Measurements from ENCODE around the gene NOL12. TPM values are rescaled to one million over a fixed set of nuclear protein-coding genes. Genes with fewer than 3 reads are reported as not detected.
A peak's percentile ranks its signal among the peaks of the same experiment; 100 is the strongest.

NOL12 gene
- total RNA-seq, 1 experiment from 2014 or later, result 30.4 TPM

DNA sequence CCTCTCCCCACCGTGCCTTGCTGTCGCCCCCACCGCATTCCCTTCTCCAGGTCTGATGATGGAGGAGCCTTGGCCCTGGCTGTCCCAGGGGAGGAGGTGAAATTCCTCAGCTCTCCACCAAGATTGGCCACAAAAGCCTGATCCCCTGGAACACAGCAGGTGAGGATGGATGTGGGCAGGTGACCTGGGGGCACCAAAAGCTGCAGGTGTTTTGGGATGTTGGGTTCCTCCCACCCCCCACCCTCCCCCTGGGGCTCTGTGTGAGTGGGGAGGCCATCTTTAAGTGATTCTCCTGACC lies 11.3 kb downstream of the NOL12 start:
- H3K9me3 ChIP-seq (ENCODE audit: control insufficient read depth, low read depth, low read length), result no peaks in the 10 kb centered on the region
- no peak overlapping the region for H4K91ac ChIP-seq (ENCODE audit: insufficient read length, low read depth, low read length)
- DNase-seq, result peak; percentile 62
- H3K4ac ChIP-seq (ENCODE audit: low read depth, low read length), result no peak overlapping the region
- H3K79me2 ChIP-seq (ENCODE audit: insufficient read depth, low read length), result no peaks in the 10 kb centered on the region
- H2AK5ac ChIP-seq (ENCODE audit: insufficient read length, low read length), result no peak overlapping the region
- H2BK20ac ChIP-seq (ENCODE audit: low read depth, low read length, poor library complexity, severe bottlenecking), result no peak overlapping the region
- H4K5ac ChIP-seq (ENCODE audit: insufficient read length, low read depth, low read length), result no peak overlapping the region
- H3K27me3 ChIP-seq (ENCODE audit: insufficient read depth, low read length), result no peaks in the 10 kb centered on the region
- Mint-ChIP-seq H3K27me3 (ENCODE audit: low read depth) (peaks cover 1% of the 10 kb centered on the region), H3K27ac (peak overlapping the region in 1 of 3 experiments; percentile 31; a peak in 1 of 7 replicates), H3K4me3 (peak overlapping the region; percentile 86 to 97), H3K36me3 (ENCODE audit: insufficient read depth in 1 of 3, low read depth in 3 of 3) (peaks cover 14 to 42% (median 40%) of the 10 kb centered on the region in 3 experiments), H3K4me1 (peaks cover 11 to 12% of the 10 kb centered on the region in 2 experiments), H3K9me3 (no peaks in the 10 kb centered on the region)
- H2AFZ ChIP-seq (ENCODE audit: low read length), result no peak overlapping the region
- no peak; the same call in 2 of the 3 replicates for TF ChIP-seq CTCF (conservative IDR thresholded peaks at IDR 0.05)
- H3K14ac ChIP-seq (ENCODE audit: insufficient read depth, low read length), result 0 out of 2 replicates have a peak overlapping the region, but pooled peaks have one; percentile 5
- no CpG with 5 or more reads among the region's 3 CpGs for WGBS (ENCODE audit: extremely low coverage, insufficient read length, low lambda C conversion rate)
- H3T11ph ChIP-seq (ENCODE audit: low read length), result no peak overlapping the region
- no peak overlapping the region for H3K27ac ChIP-seq (ENCODE audit: insufficient read length, low read depth, low read length)
- H3K4me2 ChIP-seq (ENCODE audit: insufficient read depth, insufficient read length, low read length), result peak overlapping the region; percentile 66
- no peak overlapping the region for H3K18ac ChIP-seq (ENCODE audit: insufficient read length, low read depth, low read length)
- no peak overlapping the region for H2BK12ac ChIP-seq (ENCODE audit: insufficient read length, low read depth, low read length)
- H3K56ac ChIP-seq (ENCODE audit: insufficient read length, low read depth, low read length), result no peak overlapping the region
- H2BK15ac ChIP-seq (ENCODE audit: low read depth, low read length), result no peak overlapping the region
- H3K4me1 ChIP-seq (ENCODE audit: insufficient read depth, low read length), result peaks cover 2% of the 10 kb centered on the region; the same call in 1 of the 2 replicates
- no peak overlapping the region for H3K9ac ChIP-seq (ENCODE audit: extremely low read depth, insufficient read length, low read length)
- no peaks in the 10 kb centered on the region for H3K79me1 ChIP-seq (ENCODE audit: insufficient read depth, low read depth, low read length, poor library complexity, severe bottlenecking)
- no peak overlapping the region for H2BK120ac ChIP-seq (ENCODE audit: low read depth, low read length, poor library complexity, severe bottlenecking)
- no peak overlapping the region for H4K8ac ChIP-seq (replicated peaks; ENCODE audit: insufficient read length, low read depth, low read length)
- no peaks in the 10 kb centered on the region for H4K20me1 ChIP-seq (ENCODE audit: control insufficient read depth, insufficient read depth, insufficient read length)
- no peaks in the 10 kb centered on the region for H3K23me2 ChIP-seq (ENCODE audit: insufficient read length, low read depth, low read length, poor library complexity, severe bottlenecking)
- no peak overlapping the region for H2BK5ac ChIP-seq (ENCODE audit: insufficient read length, low read length)
- no peak overlapping the region for H3K23ac ChIP-seq (ENCODE audit: insufficient read length, low read depth, low read length)

All from H9 (cell line).